GM13976 (cell line): ENCODE measurements around the gene ARHGAP10.

Experiments used
- DNase-seq: peaks from one replicate; pipeline ENCODE4 v3.0.0; 2012; ENCODE audit warnings: low spot score
- in situ Hi-C: fragments of 300-500 bp; cut with MboI; formaldehyde crosslinking; loops from one replicate; pipeline ENCODE4 v1.12.0; 2022; ENCODE audit warnings: low sequenced_read_pairs, mixed read lengths, inconsistent platforms; ENCODE audit not compliant: unreplicated experiment
- TF ChIP-seq, protein P1 (sequence below): IDR thresholded peaks from 2 replicates; pipeline ENCODE4 v1.5.1; 2012; ENCODE audit warnings: borderline replicate concordance, mild to moderate bottlenecking; ENCODE audit not compliant: insufficient read depth; ENCODE audit errors: extremely low read depth, missing control alignments, control extremely low read depth

ARHGAP10 gene

DNA sequence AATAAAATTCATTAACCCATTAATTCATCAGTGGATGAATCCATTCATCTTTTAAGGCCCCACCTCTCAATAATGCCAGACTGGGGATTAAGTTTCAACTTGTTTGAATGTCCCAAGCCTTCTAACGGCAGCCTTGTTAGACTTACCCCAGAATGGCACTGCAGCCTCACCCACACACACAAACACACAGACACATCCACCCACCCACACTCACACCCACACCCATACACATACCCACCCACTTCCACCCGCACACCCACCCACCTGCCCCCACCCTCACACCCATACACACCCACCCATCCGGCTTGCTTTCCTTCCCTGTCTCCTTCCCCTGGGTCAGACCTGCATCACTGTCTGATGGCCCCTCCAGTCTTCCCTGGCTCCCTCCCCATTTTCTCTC is 102.6 kb downstream of the ARHGAP10 start:
- in situ Hi-C loops = no loop called here
- TF ChIP-seq, protein P1, sequence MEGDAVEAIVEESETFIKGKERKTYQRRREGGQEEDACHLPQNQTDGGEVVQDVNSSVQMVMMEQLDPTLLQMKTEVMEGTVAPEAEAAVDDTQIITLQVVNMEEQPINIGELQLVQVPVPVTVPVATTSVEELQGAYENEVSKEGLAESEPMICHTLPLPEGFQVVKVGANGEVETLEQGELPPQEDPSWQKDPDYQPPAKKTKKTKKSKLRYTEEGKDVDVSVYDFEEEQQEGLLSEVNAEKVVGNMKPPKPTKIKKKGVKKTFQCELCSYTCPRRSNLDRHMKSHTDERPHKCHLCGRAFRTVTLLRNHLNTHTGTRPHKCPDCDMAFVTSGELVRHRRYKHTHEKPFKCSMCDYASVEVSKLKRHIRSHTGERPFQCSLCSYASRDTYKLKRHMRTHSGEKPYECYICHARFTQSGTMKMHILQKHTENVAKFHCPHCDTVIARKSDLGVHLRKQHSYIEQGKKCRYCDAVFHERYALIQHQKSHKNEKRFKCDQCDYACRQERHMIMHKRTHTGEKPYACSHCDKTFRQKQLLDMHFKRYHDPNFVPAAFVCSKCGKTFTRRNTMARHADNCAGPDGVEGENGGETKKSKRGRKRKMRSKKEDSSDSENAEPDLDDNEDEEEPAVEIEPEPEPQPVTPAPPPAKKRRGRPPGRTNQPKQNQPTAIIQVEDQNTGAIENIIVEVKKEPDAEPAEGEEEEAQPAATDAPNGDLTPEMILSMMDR = no peak
- no peak for DNase-seq

DNA sequence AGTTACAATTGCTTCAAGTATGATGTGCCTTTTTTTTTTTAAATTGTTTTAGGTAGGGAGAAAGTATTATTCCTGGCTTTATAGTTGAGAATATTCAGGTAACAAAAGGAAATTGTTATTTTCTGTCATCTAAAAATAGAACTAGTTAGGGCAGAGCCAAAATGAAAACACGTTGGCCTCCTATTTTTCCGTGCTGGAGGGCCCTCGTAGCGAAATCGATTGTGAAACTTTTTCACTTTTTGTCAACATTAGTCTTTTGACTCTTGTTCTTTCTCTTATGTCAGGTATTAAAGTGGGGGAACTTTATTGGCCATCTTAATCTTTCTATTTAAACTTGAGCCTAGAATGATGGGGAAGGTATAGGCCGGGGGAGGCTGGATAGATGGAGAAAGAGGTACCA is 104.9 kb downstream of the ARHGAP10 start:
- TF ChIP-seq, protein P1 = no peak
- in situ Hi-C loops = no loop called here

GRCh38 chr4:147837435-147837834 is 105.5 kb downstream of the ARHGAP10 start:
- TF ChIP-seq, protein P1 = no peak
- no peak for DNase-seq
- in situ Hi-C loops = no loop called here

More for the DNA sequence above, 104.9 kb downstream of the ARHGAP10 start:
- no peak for DNase-seq

- no peak for DNase-seq
- in situ Hi-C loops = no loop called here
- TF ChIP-seq, protein P1 = no peak
Observed at GRCh38 chr4:147837854-147838253, 106.0 kb downstream of the ARHGAP10 start.

- TF ChIP-seq, protein P1 = no peak
- DNase-seq = no peak
- in situ Hi-C loops = no loop called here
Observed at GRCh38 chr4:147839200-147839599, 107.3 kb downstream of the ARHGAP10 start.

DNA sequence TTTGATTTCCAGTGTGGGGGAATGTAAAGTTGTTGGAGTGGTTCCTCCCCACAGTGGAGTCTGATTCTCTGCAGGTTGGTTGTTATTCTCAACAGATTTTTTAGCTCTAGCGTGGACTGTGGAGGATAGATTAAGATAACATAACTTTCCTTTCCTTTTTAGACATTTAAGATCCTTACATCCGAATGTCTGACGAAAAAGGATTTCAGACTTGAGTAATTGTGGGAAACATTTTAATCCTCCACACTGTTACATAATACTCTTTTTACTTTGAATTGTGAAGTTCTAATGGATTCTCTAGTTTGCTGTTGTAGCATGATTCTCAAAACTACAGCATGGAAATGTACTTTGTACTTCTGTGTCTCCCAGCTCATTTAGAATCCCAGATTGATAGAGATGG is 107.8 kb downstream of the ARHGAP10 start:
- in situ Hi-C loops = no loop called here
- TF ChIP-seq, protein P1 = no peak
- no peak for DNase-seq
